CD4-positive, alpha-beta T cell treated with Interleukin-6 for 4 hours (primary cell): ENCODE data around the gene CD46.
"Not testable (repeated sequence)": the region's sequence is repeated elsewhere in the genome, so short reads cannot be mapped to it uniquely, and the experiment has no call there.

ENCODE experiments used
- DNase-seq: peaks from one replicate; pipeline ENCODE4 v3.0.0-alpha.2; 2020; ENCODE audit warnings: mixed read lengths

CD46 gene

DNA sequence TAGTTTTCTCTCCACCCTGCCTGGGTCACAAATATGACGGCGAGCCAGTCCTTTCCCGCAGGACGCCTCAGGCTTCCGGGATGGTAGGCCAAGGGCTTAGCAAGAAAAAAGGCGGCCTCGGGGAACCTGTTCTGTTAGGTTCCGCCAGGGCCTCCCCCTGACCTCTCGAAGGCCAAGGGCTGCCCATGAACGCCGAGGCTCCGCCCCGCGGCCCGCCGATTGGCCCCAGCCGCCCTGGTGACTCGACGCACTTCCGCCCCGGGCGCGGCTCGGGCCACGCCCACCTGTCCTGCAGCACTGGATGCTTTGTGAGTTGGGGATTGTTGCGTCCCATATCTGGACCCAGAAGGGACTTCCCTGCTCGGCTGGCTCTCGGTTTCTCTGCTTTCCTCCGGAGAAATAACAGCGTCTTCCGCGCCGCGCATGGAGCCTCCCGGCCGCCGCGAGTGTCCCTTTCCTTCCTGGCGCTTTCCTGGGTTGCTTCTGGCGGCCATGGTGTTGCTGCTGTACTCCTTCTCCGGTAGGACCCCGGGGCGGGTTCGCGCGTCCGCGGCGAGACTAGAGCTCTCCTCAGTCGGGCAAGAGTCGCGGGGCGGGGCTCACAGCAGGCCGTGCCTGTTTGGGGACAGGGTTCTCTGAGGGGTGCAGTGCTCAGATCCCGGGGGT is at the start of gene CD46:
CD46 (plus strand) TSS at position 265 of the 666 bp plus-strand sequence; CDS start at position 424, 159 bp downstream.
- DNase-seq = peak; percentile 96

DNA sequence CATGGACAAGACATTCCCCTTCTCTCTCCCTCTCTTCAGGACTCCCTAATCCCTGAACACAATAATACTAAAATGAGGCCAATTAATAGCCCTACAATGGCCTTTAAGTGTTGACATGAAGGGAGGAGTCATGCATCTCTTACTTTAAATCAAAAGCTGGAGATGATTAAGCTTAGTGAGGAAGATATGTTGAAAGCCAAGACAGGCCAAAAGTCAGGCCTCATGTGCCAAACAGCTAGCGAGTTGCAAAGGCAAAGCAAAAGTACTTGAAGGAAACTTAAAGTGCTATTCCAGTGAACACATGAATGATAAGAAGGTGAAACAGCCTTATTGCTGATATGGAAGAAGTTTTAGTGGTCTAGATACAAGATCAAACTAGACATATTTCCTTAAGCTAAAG is 49.5 kb upstream of the CD46 start:
- DNase-seq = no peak

DNA sequence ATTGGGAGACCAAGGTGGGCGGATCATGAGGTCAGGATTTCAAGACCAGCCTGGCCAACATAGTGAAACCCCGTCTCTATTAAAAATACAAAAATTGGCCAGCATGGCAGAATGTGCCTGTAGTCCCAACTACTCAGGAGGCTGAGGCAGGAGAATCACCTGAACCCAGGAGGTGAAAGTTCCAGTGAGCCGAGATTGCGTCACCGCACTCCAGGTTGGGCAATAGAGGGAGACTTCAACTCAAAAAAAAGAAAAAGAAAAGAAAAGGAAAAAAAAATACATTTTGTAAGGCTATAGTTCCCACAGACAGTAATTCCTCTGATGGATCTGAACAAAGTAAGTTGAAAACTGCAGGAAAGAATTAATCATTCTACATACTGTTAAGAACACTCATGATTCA is 48.1 kb upstream of the CD46 start:
- no peak for DNase-seq

DNA sequence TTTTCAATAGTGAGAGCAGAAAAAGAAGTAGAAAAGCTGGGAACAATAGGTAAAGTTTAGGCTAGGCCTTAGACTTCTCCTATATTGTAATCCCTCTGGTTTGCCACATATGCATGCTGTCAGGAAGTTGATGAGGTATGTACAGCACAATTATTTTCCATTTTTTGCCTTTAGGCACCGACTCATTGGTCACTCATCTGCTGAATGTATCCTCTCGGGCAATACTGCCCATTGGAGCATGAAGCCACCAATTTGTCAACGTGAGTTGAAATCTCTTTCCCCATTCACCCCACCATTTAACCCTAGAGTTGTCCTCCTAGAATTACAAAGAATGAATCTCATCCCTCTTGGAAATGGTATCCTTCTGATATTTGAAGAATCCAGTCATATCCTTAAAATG is 43.9 kb upstream of the CD46 start:
- DNase-seq = not testable (repeated sequence)

DNA sequence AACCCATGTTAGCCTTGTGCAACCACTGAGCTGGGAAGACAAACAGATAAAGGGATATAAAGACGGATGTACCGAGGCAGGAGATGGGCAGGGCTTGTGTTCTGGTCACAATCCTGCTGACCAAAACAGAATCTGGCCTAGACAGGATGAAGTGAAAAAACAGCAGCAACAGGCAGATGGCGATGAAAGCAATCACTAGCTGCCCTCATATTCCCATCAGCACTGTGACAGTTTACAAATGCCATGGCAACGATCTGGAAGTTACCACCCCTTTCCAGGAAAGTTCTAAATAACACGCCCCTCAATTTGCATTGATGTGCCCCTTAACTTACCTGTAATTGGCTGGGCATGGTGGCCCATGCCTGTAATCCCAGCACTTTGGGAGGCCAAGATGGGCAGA is 40.6 kb upstream of the CD46 start:
- DNase-seq = no peak

DNA sequence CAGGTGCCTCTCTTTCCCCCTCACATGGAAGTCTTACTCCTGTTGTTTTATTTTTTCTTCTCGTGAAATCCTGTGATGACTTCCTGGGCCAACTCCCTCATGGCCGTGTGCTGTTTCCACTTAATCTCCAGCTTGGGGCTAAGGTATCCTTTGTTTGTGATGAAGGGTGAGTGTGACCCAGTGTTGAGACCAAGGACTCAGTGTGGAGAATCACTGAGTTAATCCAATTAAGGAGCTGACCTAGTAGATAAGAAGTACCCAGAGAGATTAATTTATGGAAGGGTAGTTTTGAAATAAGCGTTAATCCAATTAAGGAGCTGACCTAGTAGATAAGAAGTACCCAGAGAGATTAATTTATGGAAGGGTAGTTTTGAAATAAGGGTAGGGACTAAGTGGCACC is 39.2 kb upstream of the CD46 start:
- DNase-seq = not testable (repeated sequence)

DNA sequence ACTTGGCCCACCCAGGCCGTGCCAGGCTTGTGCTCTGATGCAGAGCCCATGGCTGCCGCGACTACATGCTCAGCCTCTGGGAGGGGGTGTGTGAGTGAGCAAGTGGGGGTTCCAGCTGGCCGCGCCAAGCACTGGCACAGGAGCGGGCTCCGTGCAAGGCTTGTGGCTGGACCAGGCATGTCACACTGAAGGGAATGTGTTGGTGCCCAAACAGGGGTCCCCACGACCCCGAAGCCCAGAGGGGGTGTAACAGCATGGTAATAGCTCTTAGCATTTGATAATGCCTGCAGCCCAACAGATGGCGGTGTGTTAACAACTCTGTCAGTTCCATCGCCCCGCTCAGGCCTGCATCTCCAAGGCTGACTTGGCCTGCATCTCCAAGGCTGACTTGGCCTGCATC is 38.3 kb upstream of the CD46 start:
- DNase-seq = peak; percentile 27

DNA sequence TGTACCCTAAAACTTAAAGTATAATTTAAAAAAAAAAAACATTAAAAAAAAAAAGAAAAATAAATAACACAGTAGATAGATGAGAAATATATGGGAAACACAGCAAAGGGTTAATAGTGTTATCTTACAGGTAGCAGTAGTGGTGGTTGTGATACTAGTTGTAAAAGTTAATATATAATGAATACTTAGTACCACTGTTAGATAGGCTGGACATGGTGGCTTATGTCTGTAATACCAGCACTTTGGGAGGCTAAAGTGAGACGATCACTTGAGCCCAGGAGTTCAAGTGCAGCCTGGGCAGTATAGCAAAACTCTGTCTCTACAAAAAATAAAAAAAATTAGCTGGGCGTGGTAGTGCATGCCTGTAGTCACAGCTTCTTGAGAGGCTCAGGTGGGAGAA is 32.6 kb upstream of the CD46 start:
- no peak for DNase-seq

DNA sequence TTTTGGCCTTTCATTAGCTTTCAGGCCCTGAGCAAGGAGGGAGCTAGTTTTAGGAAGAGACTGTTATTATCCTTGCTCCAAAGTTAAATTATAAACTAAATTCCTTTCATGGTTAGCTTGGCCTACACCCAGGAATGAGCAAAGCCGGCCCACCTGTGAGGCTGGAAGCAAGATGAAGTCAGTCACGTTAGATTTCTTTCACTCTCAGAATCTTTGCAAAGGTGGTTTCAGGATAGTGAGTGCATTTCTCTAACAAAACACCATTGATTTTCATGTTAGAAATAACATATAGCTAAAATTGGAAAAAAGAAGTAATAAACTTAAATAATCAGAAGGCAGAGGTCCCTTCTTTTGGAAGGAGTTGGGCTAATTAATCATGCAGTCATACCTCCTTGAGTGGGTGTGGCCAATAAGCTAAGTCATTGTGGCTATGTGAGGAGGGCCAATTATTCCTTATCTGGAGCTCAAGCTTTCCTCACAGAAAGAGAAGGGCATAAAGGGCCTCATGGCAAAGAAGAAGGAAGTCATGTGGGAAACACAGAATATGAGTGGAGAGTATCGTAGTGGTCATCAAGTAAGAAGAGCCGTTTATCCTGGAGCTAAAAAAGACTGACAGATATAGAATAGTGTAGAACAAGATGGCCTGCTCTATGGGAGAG is 23.5 kb upstream of the CD46 start:
- DNase-seq = not testable (repeated sequence)

DNA sequence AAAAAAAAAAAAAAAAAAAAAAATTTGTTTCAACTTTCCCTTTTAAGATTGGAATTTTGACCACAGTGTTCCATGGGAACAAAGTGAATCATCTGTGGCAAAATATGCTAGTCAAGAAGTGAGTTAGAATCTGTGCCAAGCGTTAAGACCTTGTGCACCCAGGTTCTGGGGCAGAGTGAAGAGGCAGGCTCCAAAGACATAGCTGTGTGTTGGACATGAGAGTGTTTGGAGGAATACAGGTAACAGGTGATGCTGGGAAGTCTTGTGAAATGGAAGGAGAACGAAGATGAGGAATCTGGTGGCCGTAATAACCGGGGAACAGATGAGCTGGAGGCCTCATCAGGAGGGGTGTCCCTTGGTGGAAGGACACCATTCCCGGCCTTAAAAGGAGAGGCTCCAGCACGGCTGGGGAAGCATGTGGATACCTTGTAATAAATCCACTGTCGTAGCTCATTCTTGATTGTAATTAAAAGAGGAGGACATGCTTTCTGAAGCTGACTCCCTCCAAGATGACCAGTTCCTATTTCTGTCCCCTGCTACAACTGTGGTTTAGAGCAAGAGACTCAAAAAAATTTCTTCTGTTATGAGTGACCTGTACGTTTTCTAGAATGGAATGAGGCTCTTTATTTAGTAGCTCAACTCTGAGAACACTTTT is 14.2 kb upstream of the CD46 start:
- not testable (repeated sequence) for DNase-seq

DNA sequence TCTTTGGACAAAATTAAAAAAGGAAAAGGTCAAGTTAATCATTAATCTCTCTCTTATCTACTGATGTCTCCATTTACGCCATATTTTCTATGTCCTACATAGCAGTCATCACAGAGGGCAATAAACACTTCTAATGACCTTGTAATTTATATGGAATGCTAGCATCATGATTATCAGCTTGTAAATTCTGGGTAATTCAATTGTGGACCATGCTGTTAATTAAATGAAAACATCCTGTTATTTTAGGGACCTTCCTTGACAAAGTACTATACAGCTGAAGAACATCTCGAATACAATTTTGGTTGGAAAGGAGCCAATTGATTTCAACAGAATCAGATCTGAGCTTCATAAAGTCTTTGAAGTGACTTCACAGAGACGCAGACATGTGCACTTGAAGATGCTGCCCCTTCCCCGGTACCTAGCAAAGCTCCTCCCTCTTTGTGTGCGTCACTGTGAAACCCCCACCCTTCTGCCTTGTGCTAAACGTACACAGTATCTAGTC is 13.6 kb upstream of the CD46 start:
- DNase-seq = peak; percentile 35

DNA sequence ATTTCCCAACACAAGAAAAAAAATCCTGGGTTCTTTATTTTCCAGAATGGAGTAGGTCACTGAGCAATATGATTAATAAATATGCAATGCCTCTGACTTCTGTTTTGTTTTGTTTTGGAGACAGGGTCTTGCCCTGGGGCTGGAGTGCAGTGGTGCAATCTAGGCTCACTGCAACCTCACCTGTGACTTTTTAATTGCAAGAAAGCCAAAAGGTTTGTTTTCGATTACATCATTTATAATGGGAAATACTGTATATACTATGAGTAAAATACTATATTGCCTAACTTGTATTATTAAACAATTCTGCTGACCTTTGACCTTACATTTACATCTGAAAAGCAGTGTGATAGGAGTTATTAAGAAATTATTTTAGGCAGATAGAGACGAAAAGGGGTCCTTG is 11.6 kb upstream of the CD46 start:
- DNase-seq = no peak

DNA sequence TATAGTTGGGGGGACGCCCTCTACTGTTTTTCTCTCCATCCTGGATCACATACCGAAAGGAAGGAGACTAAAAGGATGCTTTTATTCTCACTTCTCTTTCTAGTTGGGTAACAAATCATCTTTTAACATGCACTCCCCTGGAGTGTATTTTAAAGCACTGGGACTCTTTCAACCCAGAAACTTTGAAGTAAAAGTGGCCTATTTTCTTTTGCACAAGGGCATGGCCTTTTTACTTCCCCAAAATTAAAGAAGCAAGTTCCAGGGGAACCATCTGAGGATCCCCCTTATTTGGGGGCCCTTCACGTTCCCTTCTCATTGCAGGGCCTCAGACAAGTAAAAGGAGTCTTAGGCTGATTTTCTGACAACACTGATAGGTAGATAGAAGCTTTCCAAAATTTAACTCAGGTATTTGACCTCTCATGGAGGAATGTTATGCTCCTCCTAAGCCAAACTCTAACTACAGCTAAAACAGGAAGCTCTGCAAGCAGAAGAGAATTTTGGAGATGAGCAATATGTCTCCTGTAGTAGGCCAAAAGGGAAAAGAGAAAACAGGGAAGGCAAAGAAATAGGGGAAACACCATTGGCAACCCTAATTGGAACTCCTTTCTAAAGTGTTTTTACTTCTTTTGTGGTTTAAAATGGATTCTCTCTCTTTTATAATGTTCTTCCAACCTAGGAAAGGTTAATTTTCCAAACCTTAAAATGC is 8.9 kb upstream of the CD46 start:
- DNase-seq = no peak

DNA sequence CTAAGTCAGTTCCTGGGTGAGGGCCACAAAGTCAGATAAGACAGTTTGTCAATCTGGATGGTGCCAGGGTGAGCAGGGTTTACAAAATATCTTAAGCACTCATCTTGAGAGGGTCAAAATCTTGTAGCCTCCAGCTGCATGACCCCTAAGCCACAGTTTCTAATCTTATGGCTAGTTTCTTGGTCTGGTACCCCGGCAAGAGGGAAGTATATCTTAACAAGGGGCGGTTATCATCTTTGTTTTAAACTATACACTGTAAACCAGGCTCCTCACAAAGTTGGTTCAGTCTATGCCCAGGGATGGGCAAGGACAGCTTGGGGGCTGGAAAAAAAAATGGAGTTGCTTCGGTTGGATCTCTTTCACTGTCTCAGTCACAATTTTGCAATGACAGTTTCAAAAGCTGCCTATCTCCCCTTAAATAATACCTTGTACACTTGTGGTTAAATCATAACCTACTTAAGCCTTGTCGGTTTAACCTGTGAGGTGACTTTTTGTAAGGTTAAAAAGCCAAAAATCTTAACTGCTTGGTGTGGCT is 7.8 kb upstream of the CD46 start:
- no peak for DNase-seq

DNA sequence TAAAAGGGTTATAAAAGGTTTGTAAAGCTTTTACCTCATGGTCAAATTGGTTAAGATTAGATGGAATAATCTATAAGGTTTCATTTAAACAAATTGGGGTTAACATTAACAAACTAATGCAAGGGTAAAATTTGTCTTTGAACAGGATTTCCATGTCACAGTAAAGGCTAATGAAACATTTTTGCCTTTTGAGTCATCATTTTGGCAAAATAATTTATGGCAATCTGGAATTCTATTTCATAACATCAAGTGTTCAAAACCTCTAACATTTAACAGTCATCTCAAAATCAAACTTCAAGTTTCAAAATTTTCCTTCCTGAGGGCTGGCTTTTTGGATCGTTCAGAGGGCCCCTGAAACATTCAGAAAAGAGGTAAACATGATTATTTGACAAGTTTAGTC is 6.6 kb upstream of the CD46 start:
- DNase-seq = no peak

DNA sequence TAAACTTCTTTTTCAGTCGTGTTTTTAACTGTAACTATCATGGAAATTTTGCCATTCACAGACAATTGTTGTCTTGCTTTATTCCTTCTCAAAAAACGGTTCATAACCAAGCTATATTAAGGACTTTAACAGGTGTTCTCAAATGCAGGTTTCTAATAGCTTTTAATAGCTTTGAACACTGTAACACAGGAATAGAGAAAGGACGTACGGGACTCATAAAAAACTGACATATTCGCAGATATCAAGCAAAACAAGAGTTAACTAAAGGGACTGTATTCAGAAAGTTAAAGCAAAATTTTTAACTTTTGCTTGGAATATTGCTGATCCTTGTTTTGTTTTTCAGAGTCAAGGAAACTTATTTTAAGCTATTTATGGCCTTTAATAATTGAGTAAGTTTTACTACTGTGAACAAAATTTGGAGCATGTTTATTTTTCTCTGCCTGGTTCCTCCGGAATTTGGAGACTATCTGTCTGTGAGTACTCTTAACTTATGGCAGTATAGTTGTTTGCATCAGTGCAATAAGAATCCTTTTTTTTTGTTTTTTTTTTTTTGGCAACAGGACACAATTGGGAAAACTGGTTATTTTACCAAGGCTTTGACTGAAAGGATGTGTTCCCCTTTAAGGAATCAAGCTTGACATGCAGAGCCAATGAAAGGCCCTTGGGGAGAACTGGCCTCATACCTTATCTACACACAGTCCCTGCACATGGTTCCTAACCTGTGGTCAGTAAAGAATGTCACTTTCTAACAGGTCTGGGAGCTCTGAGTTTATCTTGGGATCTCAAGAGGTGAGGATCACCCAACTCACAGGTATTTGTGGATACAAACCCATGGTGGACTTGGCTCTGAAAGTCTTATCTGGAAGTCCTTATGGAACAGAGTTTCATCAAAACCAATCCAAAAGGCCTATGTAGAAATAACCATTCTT is 5.8 kb upstream of the CD46 start:
- DNase-seq = no peak

DNA sequence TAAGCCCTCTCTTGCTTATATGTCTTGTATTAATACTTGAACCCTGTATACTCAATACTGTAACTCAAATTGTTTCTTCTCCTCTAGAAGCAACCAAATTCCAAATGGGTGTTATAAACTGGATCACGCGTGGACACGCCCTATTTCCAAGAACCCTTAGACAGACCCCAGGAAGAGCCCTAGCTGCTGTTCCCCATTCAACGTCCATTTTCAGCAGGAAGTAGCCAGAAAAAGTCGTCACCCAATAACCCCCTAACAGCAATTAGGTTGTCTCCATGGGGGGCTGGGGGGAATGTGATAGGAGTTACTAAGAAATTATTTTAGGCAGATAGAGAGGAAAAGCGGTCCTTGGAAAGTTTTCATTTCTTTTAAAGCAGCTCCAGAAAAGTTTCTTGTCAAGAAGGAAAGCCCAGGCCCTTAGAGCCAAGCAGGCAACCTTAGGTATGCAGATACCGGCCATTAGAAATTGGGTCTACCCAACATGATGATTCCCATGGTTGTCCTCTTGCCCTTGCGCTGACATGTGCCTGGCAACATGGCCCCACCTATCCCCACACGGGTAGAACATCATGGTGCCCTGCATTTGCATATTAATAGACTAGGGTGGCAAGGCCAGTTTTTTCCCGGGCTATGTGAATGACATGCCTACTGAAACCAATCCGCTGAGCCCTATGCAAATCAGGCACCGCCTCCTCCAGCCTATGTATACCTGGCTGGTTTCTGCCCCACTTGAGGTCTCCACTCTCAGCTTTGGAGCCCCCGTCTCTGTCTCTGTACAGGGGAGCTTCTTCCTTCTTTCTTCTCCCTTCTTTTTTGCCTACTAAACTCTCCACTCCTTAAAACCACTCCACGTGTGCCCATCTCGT is 4.0 kb upstream of the CD46 start:
- no peak for DNase-seq

DNA sequence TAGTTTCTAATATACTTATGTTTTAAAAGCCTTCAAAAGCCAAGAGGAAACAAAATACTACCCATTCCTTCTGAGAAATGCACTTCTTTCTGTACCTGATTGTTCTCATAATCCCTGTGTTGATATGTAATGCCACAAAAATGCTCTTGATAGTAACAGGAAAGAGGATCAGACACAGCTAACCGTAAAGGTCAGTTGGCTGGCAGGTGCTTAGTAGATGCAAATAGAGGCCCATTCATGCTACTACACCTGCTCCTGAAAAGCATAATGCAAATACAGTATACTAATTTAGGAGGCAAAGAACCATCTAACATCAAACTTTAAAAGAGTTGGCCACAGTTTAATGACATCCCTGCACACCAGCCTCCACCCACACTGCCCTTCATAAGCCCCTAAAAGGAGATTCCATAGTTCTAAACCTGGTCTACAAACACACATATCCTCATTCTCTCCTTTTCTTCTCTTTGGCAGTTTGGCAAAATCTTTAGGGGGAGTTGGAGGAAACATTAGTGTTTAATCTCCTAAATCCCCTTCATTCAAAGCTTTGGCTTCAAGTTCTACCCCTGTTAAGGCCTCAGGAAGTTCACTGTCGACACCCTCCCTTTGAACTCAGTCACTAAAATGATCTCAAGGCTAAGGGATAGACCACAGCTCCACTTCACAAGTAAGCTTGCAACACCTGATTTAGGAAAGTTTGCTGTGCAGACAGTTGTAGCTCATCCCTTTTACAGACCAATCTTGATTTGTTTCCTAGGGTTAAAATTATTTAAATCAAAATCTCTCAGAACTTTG is 2.9 kb upstream of the CD46 start:
- peak; percentile 23 for DNase-seq

DNA sequence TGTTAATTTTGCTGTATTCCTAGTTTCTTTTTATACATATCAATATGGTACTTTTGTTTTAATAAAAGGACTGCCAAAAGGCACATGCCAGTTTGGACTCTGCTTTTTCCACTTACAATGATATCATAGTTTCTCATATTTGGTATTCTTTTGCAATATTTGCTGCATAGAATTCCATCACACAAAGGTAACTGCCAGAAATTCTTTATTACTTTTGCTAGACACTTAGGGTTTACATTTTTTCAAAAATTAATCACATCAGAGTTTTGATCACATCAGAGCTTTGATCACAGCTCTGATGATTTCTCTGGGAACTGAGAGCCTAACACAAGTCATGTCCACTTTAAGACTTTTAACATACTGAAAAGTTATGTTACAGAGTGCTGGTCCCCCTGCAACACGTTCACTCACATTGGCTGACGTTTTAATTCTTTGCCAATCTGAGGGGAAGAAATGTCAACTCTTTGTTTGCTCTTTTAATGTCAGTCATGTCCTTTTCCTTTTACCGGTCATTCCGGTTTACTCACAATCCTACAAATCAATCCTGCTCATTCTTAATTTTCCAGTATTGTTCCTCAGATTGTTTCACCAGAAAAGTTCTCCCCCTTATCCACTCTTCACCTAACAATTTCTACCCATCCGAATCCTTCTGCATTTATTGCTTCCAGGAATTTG is 1.1 kb upstream of the CD46 start:
- no peak for DNase-seq

DNA sequence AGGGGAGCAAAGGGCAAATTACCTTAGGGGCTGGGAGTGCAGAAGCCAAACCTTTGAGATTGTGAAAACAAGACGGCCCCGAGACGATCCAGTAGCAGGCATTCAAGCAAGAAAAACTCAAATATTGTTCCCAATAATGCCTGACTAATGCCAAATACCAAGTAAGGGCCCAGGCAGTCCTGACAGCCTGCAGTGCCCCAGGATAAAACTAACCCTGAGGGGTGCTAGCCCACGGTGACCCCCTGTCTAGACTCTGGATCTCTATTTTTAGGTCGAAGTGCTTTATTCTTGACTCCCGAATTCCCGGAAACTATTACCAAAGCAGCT is 428 bp upstream of the CD46 start:
- DNase-seq = not testable (repeated sequence)
